Mesothelial cell of epicardium (in vitro differentiated cells): Measurements from ENCODE around the gene MAPK11. TPM values are rescaled to one million over a fixed set of nuclear protein-coding genes. Genes with fewer than 3 reads are reported as not detected.

Source experiments
- DNase-seq, 2 experiments: peaks; one replicate each; pipeline ENCODE4 v3.0.0; 2021; ENCODE audit warnings: low spot score in 2 of 2; ENCODE audit not compliant: unreplicated experiment in 2 of 2
- H3K27ac Mint-ChIP-seq: 2 replicates; pipeline ENCODE4 v1.8.0; 2021; ENCODE audit warnings: mixed read lengths
- H3K27me3 Mint-ChIP-seq: 2 replicates; pipeline ENCODE4 v1.8.0; 2021; ENCODE audit warnings: low read depth, mixed read lengths
- H3K36me3 Mint-ChIP-seq: 2 replicates; pipeline ENCODE4 v1.8.0; 2021; ENCODE audit warnings: mixed read lengths
- H3K4me1 Mint-ChIP-seq: 2 replicates; pipeline ENCODE4 v1.8.0; 2021; ENCODE audit warnings: mixed read lengths
- H3K4me3 Mint-ChIP-seq: 2 replicates; pipeline ENCODE4 v1.8.0; 2021; ENCODE audit warnings: mild to moderate bottlenecking, moderate library complexity, mixed read lengths
- H3K9me3 Mint-ChIP-seq: 2 replicates; pipeline ENCODE4 v1.8.0; 2021; ENCODE audit warnings: mixed read lengths
- total RNA-seq: library from RNA; stranded (reverse); gene quantifications from 3 replicates; pipeline ENCODE4 v1.2.1, GENCODE V29; 2021
- TF ChIP-seq, protein P1 (sequence below): fragments of 200-600 bp; sonication (generic); IDR thresholded peaks from one replicate; pipeline ENCODE4 v1.5.0; 2021; ENCODE audit warnings: antibody characterized with exemption; ENCODE audit not compliant: unreplicated experiment

The MAPK11 gene
- total RNA-seq, 1 donor from 2014 or later = 8.3 TPM

GRCh38 chr22:50250555-50251476, 19.4 kb downstream of the MAPK11 start, which contains the start of gene HDAC10:
Gene HDAC10 (minus strand): TSS chr22:50251265. CDS start chr22:50251032, 233 bp downstream.
- Mint-ChIP-seq H3K4me1 (peaks cover 8% of the 10 kb centered on the region), H3K36me3 (no peaks in the 10 kb centered on the region), H3K9me3 (no peaks in the 10 kb centered on the region), H3K27ac (peak within 1 kb of the TSS; percentile 73), H3K27me3 (no peaks in the 10 kb centered on the region), H3K4me3 (peak within 1 kb of the TSS; percentile 71)
- peak; percentile 71 to 85 for DNase-seq
- TF ChIP-seq, protein P1, sequence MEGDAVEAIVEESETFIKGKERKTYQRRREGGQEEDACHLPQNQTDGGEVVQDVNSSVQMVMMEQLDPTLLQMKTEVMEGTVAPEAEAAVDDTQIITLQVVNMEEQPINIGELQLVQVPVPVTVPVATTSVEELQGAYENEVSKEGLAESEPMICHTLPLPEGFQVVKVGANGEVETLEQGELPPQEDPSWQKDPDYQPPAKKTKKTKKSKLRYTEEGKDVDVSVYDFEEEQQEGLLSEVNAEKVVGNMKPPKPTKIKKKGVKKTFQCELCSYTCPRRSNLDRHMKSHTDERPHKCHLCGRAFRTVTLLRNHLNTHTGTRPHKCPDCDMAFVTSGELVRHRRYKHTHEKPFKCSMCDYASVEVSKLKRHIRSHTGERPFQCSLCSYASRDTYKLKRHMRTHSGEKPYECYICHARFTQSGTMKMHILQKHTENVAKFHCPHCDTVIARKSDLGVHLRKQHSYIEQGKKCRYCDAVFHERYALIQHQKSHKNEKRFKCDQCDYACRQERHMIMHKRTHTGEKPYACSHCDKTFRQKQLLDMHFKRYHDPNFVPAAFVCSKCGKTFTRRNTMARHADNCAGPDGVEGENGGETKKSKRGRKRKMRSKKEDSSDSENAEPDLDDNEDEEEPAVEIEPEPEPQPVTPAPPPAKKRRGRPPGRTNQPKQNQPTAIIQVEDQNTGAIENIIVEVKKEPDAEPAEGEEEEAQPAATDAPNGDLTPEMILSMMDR = no peak

GRCh38 chr22:50250249-50250554, 20.0 kb downstream of the MAPK11 start:
- Mint-ChIP-seq H3K4me1 (peaks cover 8% of the 10 kb centered on the region), H3K4me3 (peak overlapping the region; percentile 71), H3K27ac (no peak overlapping the region), H3K9me3 (no peaks in the 10 kb centered on the region), H3K27me3 (no peaks in the 10 kb centered on the region), H3K36me3 (no peaks in the 10 kb centered on the region)
- no peak for DNase-seq
- TF ChIP-seq, protein P1 = no peak

- no peak for DNase-seq
- Mint-ChIP-seq H3K4me3 (peak overlapping the region; percentile 71), H3K27me3 (no peaks in the 10 kb centered on the region), H3K9me3 (no peaks in the 10 kb centered on the region), H3K27ac (no peak overlapping the region), H3K4me1 (peaks cover 10% of the 10 kb centered on the region), H3K36me3 (peaks cover 1% of the 10 kb centered on the region)
- TF ChIP-seq, protein P1 = no peak
Observed at GRCh38 chr22:50249341-50250248, 20.6 kb downstream of the MAPK11 start.

DNA sequence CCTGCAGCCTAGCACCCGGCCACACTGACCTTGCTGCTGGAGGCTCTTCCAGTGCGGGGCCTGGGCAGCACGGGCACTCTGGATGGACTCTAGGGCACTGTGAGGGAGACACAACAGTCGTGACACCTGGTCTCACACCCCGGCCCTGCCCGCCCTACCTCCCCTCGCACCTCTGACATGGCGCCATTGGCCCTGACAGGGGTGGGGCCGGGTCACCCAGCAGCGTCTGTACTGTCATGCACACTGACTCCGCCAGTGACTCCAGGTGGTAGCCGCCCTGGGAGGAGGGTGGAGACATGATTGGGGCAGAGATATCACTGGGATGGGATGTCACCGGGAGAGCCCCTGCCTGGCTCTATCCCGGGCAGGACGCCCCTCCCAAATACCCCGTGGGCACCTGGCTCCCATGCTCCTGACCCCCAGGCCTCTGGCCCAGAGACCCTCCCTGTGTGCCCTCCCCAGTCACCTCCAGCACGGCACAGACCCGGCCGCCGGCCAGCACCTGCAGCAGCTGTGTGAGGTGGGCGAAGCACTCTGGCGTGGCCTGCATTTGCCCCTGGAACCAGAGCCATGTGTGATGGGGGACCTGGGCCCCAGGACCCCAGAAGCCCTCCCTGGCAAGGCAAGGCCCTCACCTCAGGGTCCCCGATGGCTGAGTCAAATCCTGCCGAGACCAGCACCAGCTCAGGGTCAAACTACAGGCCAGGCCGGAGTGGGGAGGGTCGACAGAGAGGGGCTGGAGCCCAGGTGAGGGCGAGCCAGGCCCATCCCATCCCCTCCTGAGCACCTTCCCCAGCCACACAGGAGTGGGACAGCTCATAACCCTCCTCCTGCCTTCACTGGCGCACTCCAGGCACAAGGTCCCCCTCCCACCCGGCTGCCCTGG, 21.7 kb downstream of the MAPK11 start:
- DNase-seq = no peak
- Mint-ChIP-seq H3K9me3 (no peaks in the 10 kb centered on the region), H3K27ac (no peak overlapping the region), H3K4me3 (peak overlapping the region; percentile 36), H3K36me3 (peaks cover 1% of the 10 kb centered on the region), H3K4me1 (peaks cover 20% of the 10 kb centered on the region), H3K27me3 (no peaks in the 10 kb centered on the region)
- TF ChIP-seq, protein P1 = no peak

DNA sequence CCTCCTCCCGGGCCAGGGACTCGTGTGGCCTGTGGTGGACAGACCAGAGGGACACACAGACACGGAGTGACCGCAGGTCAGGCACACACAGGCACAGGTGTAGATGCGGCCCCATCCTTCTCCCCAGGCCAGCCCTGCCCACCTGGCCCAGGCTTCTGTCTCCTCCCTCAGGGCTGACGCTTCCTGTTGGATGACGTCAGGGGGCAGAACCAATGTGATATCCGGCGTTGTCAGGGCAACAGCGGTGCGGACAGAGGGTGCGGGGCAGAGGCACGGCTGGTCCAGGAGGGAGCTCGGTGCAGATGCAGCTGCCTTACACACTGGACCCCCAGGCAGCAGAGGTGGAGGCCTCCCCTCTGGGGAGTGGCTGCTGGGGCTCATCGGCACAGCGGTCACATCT, 22.4 kb downstream of the MAPK11 start:
- no peak overlapping the region for H3K27ac Mint-ChIP-seq
- peak overlapping the region; percentile 36 for H3K4me3 Mint-ChIP-seq
- TF ChIP-seq, protein P1 = no peak
- peaks cover 1% of the 10 kb centered on the region for H3K36me3 Mint-ChIP-seq
- H3K9me3 Mint-ChIP-seq = no peaks in the 10 kb centered on the region
- H3K27me3 Mint-ChIP-seq = no peaks in the 10 kb centered on the region
- DNase-seq = no peak
- H3K4me1 Mint-ChIP-seq = peaks cover 24% of the 10 kb centered on the region
